Loucy (cell line): ENCODE measurements around the gene ZNF320.
"Not testable (repeated sequence)": the region's sequence is repeated elsewhere in the genome, so short reads cannot be mapped to it uniquely, and the experiment has no call there.

Experiments used
- EZH2phosphoT487 ChIP-seq: fragments of 200-600 bp; IDR thresholded peaks from 2 replicates; pipeline ENCODE4 v1.6.1; 2018; ENCODE audit warnings: antibody characterized with exemption, mild to moderate bottlenecking, moderate library complexity, borderline replicate concordance
- TF ChIP-seq, protein P1 (sequence below): fragments of 200-600 bp; sonication (generic); conservative IDR thresholded peaks from 2 replicates; pipeline ENCODE4 v1.5.1; 2014; ENCODE audit warnings: mild to moderate bottlenecking, antibody characterized with exemption, low read length

DNA sequence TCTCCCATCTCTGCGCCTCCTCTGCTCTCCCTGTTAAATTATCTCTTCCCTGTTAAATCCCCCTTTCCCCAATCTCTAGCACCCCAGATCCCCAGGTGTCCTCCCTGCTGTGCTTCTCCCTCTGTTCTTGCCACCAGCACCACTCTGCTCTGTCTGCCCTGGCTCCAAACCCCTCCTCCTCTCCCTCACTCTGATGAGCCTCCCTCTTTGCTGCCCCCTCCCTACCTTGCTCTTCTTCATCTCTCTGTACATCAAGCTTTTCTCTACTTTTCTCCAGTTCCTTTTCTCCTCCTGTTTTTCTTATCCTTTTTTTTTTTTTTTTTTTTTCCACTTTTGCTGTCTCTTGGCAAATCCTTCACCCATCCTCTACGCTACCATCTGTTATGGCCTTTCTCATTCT lies 44.1 kb upstream of the ZNF320 start:
- TF ChIP-seq, protein P1, sequence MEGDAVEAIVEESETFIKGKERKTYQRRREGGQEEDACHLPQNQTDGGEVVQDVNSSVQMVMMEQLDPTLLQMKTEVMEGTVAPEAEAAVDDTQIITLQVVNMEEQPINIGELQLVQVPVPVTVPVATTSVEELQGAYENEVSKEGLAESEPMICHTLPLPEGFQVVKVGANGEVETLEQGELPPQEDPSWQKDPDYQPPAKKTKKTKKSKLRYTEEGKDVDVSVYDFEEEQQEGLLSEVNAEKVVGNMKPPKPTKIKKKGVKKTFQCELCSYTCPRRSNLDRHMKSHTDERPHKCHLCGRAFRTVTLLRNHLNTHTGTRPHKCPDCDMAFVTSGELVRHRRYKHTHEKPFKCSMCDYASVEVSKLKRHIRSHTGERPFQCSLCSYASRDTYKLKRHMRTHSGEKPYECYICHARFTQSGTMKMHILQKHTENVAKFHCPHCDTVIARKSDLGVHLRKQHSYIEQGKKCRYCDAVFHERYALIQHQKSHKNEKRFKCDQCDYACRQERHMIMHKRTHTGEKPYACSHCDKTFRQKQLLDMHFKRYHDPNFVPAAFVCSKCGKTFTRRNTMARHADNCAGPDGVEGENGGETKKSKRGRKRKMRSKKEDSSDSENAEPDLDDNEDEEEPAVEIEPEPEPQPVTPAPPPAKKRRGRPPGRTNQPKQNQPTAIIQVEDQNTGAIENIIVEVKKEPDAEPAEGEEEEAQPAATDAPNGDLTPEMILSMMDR: not testable (repeated sequence)
- not testable (repeated sequence) for TF ChIP-seq EZH2phosphoT487
